Muscle of back (tissue), 11 donors: ENCODE results near the gene AIDA. TPM values are rescaled to one million over a fixed set of nuclear protein-coding genes. Genes with fewer than 3 reads are reported as not detected.

ENCODE experiments used
- DNase-seq, 3 donors: peaks; one replicate each; pipeline versions ENCODE4 v3.0.0 to v3.0.0-alpha.2; 2013
- polyA plus RNA-seq, 10 donors: library from polyadenylated mRNA; unstranded; fragments of 120-200 nt; gene quantifications; one replicate each; pipeline ENCODE4 v1.2.1, GENCODE V29; 2013; ENCODE audit not compliant: insufficient read length in 10 of 10

AIDA gene
- polyA plus RNA-seq, 10 donors, result 58.6 to 72.0 (median 64.0) TPM

DNA sequence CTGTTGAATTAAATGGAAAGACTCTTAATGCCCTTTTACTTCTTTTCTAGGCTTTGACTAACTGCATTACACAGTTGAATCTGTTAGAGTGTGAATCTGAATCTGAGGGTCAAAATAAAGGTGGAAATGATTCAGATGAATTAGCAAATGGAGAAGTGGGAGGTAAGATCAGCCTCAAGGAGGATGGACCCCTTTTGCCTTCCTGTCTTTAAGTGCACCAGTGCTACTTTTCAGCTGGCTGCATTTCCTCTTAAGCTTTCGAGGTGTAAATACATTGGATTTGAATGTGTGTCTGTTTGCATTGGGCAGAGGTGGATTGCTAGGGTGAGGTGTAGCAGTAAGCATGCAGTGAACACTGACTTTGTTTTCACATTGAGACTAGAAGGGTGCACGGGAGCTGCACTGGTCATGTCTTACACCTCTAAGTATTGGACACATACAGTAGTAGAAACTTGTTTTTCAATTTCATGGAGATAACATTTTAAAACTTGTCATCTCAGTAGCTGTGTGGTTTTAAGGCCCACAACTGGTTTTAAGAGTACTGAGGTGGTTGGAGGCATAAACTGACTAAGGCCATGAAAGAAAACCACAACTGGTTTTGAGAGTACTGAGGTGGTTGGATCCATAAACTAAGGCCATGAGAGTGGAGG lies 59.0 kb downstream of the AIDA start:
- no peak for DNase-seq

DNA sequence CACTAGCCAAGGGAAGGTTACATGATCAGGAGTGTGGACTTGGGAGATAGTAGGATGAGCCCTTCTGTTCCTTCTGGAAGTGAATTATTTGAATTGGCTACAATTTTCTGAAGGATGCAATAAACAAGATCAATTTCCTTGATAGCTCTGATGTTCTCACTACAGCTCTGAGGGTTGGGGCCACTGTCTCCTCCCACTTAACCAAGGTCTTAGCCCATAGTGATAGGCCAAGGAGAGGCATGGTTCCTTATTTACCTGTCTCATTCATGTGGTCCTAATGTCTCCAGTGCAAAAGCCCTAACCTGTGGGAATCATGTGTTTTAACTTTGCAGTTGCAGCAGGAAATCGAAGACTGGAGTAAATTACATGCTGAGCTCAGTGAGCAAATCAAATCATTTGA lies 59.6 kb downstream of the AIDA start:
- DNase-seq, result no peak

DNA sequence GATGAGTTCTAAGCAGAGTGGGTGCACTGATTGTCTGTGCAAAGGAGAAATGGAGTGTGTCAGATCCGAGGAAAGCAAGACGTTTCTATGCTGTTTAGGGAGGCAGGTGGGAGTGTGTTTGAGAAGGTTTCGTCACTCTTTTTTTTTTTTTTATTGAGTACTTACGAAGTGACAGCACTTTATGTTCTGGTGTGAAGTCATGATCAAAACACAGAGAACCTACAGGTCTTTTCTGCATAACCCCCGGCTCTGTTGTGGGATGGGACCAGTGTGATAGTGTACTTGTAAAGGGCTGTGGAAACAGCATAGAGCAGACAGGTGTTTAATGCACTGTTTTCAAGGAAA lies 67.7 kb downstream of the AIDA start:
- no peak for DNase-seq

DNA sequence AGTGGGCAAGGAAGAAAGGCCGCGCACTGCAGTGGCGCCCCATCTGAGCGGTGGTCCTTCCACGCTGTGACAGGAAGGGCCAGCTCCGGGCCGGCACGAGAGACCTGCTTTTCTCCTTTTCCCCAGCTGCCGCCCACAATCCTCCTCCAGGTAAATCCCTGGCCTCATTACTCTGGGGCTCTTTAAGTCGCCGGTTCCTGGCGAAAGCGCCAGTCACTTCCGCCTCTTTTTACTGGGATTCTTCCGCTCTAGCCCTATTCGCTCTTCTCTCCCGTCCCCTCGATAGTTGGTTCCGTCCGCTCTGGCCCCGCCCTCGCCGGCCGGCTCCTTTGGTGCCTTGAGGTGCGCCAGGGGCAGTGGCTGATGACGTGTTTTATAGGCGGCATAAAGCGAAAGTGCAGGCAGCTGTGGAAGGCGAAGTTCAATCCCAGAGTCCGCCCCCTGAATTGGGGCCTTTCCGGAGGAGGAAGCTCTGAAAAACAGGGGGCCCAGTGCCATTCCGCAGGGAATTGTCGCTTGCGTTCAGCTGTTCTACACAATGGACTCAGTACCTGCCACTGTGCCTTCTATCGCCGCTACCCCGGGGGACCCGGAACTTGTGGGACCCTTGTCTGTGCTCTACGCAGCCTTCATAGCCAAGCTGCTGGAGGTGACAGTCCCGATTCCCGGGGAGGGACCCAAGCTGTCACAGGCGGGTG lies 68.2 kb downstream of the AIDA start:
- peak; percentile 98 to 99 (median 98) for DNase-seq

DNA sequence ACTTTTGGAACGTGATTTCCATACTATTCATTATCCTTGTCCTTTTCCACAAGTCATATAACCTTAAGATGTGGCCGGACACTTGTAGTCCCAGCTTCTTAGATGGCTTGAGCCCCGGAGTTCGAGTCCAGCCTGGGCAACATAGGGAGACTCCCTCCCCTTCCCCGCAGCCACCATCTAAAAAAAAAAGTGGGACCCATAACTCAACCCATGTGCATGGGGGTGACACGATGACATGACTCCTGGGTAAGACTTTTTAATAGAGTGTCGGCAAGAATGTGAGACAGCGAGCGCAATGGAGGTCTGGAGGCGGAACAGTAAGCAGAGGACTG lies 68.7 kb downstream of the AIDA start:
- no peak for DNase-seq

DNA sequence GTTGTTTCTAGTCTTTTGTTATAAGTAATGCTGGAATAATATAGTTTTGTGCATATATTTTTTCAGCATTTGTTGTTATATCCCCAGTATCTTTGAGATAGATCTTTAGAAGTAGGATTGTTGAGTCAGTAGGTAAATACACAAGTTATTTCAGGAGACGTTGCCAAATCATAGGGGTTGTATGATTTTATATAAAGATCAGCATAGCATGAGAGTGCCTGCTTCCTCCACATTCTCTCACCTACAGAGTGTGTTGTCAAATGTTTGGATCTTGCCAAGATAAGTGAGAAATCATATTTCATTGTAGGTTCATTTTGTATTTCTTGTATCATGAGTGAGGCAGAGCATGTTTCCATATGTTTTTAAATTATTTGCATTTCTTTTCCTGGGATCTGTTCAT lies 69.8 kb downstream of the AIDA start:
- no peak for DNase-seq

DNA sequence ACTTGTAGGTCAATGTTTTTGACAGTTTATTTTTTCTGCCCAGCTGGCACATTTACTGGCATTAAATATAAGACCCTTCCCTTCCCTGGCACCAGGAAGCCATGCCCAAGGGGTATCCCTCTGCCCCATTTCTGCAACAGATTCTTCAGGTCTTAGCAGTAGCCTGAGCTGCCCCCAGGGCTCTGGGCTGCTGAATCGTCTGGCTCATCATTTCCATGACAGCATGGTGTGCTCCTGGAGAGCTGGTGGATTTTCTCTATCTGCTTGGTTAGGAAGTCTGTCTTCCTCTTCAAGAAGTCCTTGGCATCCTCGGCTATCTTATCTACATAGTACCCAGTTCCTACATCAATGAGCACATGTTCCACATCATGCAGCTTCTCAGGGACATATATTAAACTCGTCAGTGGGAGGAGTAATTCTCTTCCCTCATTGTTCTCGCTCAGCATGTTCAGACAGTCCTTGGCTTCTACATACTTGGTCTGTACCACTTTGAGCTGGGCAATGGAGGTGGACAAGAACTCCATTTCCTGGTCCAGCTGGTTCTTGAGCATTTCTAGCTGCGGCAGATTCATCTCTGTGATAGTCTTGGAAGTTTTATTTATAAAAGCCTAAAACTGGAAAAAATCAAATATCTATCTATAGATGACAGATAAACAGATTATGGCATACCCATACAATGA lies 70.9 kb downstream of the AIDA start:
- DNase-seq, result no peak

DNA sequence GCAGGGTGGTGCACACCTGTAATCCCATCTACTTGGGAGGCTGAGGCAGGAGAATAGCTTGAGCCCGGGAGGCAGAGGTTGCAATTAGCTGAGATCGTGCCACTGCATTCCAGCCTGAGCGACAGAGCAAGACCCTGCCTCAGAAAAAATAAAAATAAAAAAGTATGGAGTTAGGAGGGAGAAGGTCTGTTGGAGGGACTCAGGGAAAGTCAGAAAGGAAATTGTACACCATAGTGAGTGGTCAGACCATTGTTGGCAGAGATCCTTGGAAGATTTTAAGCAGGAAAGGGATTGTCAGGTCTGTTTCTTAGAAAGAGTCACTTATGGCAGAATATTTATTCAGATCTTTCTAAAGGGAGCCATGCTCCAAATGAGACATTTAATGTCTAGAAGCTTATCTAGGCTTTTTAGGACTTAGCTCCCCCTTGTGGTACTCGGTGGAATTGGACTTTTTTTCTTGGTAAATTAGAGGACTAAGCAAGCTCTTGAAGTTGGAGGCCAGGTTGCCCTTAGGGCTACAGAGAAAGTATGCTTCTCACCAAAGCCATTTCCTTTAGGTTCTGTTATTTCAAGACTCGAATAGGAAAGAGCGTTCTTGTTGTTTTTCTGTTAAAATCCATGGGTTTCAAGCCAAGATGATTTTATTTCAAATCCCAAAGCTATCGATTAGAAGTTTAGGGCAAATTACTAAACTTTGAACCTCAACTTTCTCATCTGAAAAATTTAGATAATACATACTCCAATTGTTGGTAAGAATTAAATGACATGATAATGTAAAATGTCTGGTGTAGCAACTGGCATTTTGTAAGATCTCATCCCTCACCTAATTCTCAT lies 77.9 kb downstream of the AIDA start:
- DNase-seq, result peak; percentile 88 to 91 (median 89)

DNA sequence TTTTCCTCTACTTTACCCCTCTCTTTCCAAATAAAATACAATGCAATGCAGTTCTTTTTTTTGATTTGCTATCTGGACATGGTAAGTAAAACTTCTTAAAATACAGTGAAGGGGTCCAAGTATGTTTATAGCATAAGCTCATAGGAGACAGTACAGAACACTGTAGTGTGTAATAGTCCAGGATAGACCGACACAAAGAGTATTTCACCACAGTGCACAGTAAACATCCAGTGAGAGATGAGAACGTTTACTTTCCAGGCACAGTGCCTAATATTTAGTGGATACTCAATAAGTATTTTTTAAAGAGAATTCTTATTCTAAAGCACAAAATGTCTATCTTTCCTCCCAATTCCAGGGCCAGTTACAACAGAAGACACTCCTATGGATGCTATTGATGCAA lies 79.5 kb downstream of the AIDA start:
- DNase-seq, result no peak

DNA sequence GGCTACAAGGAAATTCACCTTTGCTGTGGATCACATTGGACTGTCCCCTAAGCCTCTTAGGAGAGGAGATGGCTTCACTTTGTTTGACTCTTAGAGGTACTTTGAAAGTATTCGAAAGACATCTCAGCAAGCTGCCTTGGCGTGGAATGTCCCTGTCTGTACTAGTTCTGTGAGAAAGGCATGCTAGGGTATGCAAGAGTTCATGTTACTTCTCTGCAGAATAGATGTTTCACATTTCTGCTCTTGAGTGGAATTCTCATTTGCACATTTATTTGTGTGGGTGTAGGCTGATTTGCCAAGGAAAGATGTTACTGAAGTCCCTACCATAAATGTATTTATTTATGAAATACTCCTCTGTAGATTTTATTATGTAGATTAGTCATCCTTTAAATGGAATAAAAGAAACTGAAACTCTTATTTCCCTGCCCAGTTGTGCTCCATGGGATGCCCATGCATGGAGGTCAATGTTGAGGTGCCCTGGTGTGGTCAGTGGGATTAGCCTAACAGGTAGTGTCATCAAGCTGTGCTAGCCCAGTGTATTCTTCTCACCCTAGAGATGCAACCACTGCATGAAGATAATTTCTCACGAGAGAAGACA lies 80.6 kb downstream of the AIDA start:
- DNase-seq, result no peak

DNA sequence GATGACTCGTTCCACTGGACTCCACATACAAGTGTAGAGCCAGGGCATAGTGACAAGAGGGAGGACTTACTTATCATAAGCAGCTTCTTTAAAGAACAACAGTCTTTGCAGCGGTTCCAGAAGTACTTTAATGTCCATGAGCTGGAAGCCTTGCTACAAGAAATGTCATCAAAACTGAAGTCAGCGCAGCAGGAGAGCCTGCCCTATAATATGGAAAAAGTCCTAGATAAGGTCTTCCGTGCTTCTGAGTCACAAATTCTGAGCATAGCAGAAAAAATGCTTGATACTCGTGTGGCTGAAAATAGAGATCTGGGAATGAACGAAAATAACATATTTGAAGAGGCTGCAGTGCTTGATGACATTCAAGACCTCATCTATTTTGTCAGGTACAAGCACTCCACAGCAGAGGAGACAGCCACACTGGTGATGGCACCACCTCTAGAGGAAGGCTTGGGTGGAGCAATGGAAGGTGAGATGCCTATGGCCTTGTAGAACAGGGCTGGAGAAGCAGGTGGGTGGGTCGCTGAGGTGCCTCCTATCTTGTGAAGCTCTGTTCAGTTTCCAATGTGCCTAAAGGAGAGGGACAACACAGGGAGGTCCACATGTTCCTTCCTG lies 82.3 kb downstream of the AIDA start:
- DNase-seq, result no peak

DNA sequence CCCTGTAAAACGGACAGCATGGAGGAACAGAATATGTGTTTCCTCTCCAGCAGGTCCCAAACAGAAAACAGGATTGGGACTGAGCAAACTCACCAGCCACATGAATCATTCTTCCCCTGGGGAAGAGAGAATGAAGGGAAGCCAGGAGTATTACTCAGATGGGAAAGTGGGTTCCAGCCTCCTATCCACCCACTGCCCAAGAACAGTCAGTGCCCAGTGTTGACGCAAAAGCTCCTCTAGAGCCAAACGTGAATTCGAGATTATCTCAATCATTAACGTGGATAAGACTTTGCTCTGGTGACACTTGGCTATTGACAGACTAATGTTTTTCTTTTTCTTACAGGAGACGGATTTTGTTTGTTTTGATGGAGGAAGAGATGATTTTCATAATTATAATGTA lies 85.1 kb downstream of the AIDA start:
- no peak for DNase-seq

DNA sequence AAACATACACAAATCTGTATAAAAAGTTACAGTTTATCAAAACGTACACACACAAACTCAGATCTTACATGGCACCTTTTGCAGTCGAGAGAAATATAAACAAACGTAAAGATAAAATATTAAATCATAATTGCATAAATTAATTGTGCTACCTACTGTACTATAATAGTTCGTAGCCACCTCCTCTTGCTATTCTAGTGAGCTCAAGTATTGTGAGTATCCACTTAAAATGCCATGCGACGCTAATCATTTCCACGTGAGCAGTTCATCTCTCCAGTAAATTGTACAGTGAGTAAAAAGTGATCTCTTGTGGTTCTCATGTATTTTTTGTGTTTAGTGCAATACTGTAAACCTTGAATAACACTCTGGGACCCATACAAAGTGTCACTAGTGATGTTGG lies 88.1 kb downstream of the AIDA start:
- no peak for DNase-seq

DNA sequence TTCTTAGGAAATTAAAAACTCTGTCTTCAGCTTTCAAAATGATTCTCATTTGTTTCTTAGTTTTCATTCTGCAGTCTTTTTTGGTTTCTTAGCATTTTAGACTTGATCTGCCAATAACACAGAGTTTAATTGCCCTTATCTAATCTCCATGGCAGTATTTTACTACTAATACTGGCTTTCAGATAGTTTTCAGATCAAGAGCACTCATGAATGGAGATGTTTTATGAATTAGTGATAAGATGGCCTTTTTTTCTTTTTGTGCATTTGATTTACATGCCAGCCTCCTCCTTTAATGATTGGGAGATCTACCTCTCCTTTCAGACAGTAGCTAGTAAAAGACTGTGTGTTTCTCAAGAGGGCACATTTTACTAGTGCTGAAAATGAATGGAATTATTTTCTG lies 88.8 kb downstream of the AIDA start:
- DNase-seq, result no peak

DNA sequence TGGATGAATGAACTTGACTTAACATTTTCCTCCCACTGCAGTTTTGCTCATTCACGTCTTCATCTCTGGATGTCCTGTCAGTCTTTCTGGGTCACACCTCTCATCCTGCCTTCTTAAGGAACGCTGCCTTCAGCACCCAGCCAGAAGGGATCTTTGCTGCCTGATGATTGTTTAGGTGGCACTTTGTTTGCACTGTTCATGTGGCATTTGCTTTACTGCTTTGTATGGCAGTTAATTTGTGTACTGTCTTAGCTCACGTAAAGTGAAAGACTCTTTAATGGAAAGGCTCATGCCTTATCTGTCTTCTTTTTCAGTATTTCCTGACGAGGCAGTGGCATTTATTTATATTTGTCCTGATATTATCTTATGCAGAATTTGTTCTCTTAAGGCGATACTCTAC lies 89.5 kb downstream of the AIDA start:
- no peak for DNase-seq

DNA sequence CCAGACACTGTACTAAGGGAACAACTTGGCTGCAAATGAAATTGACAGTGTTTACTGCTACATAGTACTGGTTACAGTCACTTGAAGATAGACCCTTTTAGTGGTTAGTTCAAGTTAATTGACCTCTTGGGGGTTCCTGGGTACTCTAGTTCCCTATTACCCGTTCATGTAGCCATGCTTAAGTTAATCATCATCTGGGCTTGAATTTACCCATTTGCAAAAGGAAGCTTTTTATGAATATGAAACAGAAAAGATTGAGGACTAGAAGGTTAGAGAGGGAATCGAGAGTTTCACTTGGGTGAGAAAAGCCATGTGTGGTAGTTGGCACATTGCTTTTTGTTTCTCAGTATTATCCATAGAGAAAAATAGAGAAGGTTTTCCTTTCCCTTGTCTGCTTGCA lies 91.7 kb downstream of the AIDA start:
- no peak for DNase-seq

DNA sequence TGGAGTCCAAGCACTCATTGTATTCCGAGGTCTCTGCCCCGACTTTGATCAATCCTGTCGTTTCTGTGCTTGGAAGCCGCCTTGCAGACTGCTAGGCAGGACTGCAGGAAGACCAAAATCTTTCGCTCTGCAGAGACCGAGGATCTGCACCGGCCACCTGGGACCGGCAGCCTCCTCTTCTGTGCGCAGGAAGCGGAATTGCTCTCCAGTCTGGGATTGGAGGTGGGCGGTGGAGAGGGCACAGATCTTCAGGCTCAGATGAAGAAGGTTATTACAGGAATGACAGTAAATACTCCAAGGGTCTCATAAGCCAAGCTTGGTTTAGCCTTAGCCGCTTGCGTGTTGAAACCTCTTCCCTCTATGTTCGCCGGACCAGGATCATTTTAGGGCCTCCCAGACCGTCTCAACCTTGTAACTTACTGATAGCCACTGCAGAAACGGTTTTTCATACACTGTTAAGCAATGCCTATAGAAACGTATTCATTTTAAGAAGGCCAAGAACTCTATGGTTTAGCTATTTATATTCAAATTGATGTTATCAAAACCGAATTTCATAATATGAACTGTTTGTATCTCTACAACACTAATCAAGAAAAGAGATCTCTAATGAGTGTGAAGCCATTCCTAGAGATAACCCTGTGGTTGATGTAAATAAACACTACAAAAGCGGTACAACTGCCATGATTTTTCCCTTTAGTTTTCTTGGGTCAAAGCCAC lies 93.3 kb downstream of the AIDA start:
- peak in 2 of 3 donors; percentile 36 to 70 for DNase-seq
